Stimulated activated CD4-positive, alpha-beta T cell treated with anti-CD3 and anti-CD28 coated beads, Interleukin-12 subunit alpha, Interleukin-12 subunit beta, amount 100 ng/mL, for 4 hours (primary cell): ENCODE results near the gene PLK3.
A peak's percentile ranks its signal among the peaks of the same experiment; 100 is the strongest.
"Not testable (repeated sequence)": the region's sequence is repeated elsewhere in the genome, so short reads cannot be mapped to it uniquely, and the experiment has no call there.

Experiments used
- DNase-seq: peaks from one replicate; pipeline ENCODE4 v3.0.0-alpha.2; 2020

Gene PLK3

GRCh38 chr1:44829506-44830384, 29.6 kb downstream of the PLK3 start:
- no peak for DNase-seq

GRCh38 chr1:44830900-44831304, 30.7 kb downstream of the PLK3 start:
- no peak for DNase-seq

GRCh38 chr1:44831516-44831915, 31.3 kb downstream of the PLK3 start:
- DNase-seq, result no peak

GRCh38 chr1:44832056-44832705, 32.0 kb downstream of the PLK3 start:
- DNase-seq, result no peak

- no peak for DNase-seq
Measured at GRCh38 chr1:44834328-44834727, 34.2 kb downstream of the PLK3 start.

GRCh38 chr1:44835738-44836675, 35.8 kb downstream of the PLK3 start:
- peak; percentile 89 for DNase-seq

GRCh38 chr1:44838294-44838693, 38.1 kb downstream of the PLK3 start:
- DNase-seq, result not testable (repeated sequence)

GRCh38 chr1:44839576-44839975, 39.4 kb downstream of the PLK3 start:
- no peak for DNase-seq

GRCh38 chr1:44842486-44842861, 42.3 kb downstream of the PLK3 start:
- no peak for DNase-seq

- DNase-seq, result no peak
Measured at GRCh38 chr1:44842862-44843655, 42.9 kb downstream of the PLK3 start, which contains the start of gene PTCH2. TSS of gene PTCH2 (minus strand) at chr1:44843253. CDS start at chr1:44842932, 321 bp downstream.

GRCh38 chr1:44846985-44847384, 46.8 kb downstream of the PLK3 start:
- DNase-seq, result no peak

GRCh38 chr1:44847845-44848244, 47.7 kb downstream of the PLK3 start:
- DNase-seq, result no peak

- DNase-seq, result no peak
Measured at GRCh38 chr1:44848456-44849181, 48.4 kb downstream of the PLK3 start.

- DNase-seq, result no peak
Measured at GRCh38 chr1:44849575-44850132, 49.5 kb downstream of the PLK3 start.

GRCh38 chr1:44851308-44851707, 51.1 kb downstream of the PLK3 start:
- no peak for DNase-seq

GRCh38 chr1:44853201-44853600, 53.0 kb downstream of the PLK3 start:
- no peak for DNase-seq

GRCh38 chr1:44854970-44855369, 54.8 kb downstream of the PLK3 start:
- no peak for DNase-seq
